Left forelimb (tissue), 1 donor: ENCODE results near the gene SYCP2.
"Not testable (repeated sequence)": the region's sequence is repeated elsewhere in the genome, so short reads cannot be mapped to it uniquely, and the experiment has no call there.

Experiments used
- DNase-seq: peaks from one replicate; pipeline ENCODE4 v3.0.0-alpha.2; 2018; ENCODE audit warnings: low spot score

Gene SYCP2, protein sequence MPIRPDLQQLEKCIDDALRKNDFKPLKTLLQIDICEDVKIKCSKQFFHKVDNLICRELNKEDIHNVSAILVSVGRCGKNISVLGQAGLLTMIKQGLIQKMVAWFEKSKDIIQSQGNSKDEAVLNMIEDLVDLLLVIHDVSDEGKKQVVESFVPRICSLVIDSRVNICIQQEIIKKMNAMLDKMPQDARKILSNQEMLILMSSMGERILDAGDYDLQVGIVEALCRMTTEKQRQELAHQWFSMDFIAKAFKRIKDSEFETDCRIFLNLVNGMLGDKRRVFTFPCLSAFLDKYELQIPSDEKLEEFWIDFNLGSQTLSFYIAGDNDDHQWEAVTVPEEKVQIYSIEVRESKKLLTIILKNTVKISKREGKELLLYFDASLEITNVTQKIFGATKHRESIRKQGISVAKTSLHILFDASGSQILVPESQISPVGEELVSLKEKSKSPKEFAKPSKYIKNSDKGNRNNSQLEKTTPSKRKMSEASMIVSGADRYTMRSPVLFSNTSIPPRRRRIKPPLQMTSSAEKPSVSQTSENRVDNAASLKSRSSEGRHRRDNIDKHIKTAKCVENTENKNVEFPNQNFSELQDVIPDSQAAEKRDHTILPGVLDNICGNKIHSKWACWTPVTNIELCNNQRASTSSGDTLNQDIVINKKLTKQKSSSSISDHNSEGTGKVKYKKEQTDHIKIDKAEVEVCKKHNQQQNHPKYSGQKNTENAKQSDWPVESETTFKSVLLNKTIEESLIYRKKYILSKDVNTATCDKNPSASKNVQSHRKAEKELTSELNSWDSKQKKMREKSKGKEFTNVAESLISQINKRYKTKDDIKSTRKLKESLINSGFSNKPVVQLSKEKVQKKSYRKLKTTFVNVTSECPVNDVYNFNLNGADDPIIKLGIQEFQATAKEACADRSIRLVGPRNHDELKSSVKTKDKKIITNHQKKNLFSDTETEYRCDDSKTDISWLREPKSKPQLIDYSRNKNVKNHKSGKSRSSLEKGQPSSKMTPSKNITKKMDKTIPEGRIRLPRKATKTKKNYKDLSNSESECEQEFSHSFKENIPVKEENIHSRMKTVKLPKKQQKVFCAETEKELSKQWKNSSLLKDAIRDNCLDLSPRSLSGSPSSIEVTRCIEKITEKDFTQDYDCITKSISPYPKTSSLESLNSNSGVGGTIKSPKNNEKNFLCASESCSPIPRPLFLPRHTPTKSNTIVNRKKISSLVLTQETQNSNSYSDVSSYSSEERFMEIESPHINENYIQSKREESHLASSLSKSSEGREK (N-terminal part only)

GRCh38 chr20:59933296-59933848 is at the start of gene SYCP2:
Gene SYCP2, minus strand, starts transcription at chr20:59933637. Its CDS starts 11,224 bp downstream, at chr20:59922413.
- DNase-seq, result no peak

DNA sequence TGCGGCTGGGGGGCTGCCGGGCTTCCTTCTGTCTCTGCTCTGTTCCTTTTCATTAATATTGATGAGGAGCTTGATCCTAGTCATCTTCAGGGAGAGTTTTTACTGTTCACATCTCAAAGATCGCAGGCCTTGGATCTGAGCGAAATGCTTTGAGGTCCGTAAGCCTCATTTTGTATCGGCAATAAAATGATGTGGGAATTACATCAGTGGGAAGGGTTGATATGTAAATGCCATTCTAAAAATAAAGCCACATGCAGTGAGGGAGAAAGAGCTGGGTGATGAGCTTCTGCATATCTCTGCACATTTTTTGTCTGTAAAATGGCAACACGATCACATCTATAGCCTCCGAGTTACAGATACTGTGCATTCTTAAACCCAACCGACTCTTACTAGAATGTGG is 49.6 kb upstream of the SYCP2 start:
- DNase-seq, result no peak

GRCh38 chr20:59977086-59977485 is 43.6 kb upstream of the SYCP2 start:
- DNase-seq, result no peak

GRCh38 chr20:59976156-59976782 is 42.8 kb upstream of the SYCP2 start:
- DNase-seq, result no peak

DNA sequence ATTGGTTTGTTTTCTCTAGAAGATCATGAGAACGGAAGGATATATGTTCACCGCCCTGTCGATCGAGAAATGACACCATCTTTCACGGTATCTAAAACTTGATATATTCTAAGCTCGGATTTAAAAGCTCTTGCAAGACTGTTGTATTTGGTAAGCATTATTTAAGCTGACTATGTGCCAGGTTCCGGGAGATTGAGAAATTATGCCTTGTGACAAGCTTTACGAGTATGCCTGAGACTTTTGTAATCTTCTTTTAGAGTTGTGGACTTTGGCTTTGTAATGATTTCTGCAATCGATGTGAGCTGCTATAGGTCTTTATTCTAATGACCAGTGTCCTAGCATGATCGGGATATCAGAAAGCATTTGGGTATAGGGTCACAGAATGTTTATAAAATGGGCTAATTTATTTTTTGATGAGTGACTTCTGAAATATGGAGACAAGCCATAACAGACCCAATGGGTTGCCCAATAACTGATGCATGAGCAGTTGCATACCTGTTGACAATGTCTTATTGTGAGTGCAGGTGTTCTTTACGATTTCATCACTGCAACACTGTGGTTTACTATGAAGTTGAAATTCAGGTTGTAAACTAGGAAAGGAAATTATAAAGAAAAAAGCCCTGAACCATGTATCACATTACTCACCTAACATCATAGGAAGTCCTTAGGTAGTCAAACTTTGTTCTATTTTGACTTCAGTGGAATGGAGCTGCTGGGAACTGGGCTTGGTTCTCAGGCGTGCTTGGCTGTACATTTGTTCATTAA is 38.8 kb upstream of the SYCP2 start:
- DNase-seq, result no peak

DNA sequence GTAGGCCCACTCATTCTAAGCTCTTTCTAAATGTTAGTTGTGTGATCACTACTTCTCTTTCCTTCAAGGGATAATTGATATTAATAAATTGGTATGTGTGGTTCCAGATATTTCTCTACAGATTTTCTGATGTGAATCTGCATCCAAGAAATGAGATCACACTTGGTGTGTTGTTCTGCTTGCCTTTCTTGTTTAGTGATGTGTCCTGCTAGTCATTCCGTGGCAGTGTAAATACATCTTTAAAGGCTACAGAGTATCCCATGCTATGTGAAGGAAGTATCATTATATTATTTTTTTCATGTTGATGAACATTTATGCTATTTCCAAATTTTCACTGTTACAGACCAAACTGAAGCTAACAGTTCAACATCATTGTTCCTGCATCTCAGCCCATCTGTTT is 38.0 kb upstream of the SYCP2 start:
- DNase-seq, result no peak

GRCh38 chr20:59966428-59966827 is 33.0 kb upstream of the SYCP2 start:
- no peak for DNase-seq

DNA sequence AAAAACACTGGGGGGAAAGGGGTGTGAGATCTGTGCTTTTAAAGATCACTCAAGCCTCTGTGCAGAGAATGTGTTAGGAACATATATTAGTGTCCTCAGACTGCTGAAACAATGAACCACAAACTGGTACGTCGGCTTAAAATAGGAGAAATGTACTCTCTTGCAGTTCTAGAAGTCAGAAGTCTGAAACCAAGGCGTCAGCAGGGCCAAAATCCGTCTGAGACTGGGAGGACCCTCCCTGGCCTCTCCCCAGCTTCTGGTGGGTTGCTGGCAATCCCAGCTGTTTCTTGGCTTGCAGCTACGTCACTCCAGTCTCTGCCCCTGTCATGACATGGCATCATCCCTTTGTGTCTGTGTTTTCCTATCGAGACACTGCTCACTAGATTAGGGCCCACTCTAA is 28.7 kb upstream of the SYCP2 start:
- no peak for DNase-seq

DNA sequence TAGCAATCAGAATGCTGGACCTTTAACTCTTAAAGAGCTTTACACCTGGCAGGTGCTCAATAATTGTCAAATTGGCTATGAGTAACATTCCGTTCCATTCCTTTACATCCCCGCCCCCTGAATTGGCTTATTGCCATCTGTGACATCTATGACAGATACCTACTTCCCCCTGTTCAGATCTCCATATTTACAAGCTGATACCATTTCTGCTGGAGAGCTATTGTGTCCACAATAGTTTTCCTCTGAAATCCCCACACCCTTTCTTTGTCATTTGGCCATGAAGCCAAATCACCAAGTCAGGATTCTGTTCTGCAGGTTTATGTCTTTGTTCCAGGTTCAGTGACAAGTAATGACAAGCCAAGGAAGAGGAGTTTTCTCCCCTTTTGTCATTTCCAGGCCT is 28.0 kb upstream of the SYCP2 start:
- DNase-seq, result no peak

- no peak for DNase-seq
Measured at GRCh38 chr20:59958626-59959025, 25.2 kb upstream of the SYCP2 start.

- DNase-seq, result no peak
Measured at GRCh38 chr20:59958123-59958522, 24.7 kb upstream of the SYCP2 start, which contains the start of gene CDH26. Gene CDH26, plus strand, starts transcription at chr20:59958423. Its CDS starts 304 bp downstream, at chr20:59958727.

DNA sequence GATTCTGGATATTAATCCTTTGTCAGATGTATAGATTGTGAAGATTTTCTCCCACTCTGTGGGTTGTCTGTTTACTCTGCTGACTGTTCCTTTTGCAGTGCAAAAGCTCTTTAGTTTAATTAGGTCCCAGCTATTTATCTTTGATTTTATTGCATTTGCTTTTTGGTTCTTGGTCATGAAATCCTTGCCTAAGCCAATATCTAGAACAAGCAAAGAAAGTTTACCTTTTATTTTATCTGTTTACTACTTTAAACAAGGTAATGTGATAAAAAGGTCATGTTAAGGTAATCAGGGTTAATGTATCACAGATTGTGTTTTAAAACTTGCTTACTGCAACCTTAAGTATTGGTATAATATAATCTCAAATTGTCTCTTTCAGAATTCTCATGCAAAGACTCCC is 24.1 kb upstream of the SYCP2 start:
- not testable (repeated sequence) for DNase-seq

- no peak for DNase-seq
Measured at GRCh38 chr20:59955131-59955796, 21.8 kb upstream of the SYCP2 start.

DNA sequence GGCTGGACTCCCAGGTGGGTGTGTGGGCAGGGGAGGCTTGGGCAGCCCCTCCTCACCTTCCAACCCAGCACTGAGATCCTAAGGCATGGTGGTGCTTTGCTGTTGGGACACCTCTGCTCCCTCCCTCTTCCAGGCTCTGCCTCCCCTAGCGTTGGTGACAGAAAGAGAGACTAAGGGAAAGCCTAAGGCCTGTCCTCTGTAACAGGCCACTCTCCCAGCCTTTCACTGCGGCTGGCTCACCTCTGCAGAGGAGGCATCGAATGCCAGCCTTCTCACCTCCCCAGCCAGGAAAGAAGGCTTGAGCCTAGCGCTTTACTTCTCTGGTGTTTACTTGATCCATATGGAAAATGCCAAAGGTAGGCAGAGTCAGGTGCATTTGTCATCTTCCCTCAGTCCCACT is 21.3 kb upstream of the SYCP2 start:
- DNase-seq, result no peak

DNA sequence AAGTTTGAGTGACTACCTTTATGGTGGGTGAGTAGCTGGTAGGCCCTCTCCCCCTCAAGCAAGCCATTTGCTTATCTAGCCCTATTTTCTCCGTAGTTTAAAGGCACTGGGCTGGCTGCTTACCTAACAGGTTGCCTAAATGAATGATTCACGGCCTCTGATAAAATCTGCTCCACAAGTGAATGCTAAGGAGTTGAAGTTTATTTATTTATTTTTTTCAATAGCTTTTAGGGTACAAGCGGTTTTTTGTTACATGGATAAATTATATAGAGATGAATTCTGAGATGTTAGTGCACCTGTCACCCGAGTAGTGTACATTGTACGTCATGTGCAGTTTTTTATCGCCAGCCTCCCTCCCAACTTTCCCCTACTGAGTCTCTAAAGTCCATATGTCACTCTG is 16.5 kb upstream of the SYCP2 start:
- DNase-seq, result no peak

DNA sequence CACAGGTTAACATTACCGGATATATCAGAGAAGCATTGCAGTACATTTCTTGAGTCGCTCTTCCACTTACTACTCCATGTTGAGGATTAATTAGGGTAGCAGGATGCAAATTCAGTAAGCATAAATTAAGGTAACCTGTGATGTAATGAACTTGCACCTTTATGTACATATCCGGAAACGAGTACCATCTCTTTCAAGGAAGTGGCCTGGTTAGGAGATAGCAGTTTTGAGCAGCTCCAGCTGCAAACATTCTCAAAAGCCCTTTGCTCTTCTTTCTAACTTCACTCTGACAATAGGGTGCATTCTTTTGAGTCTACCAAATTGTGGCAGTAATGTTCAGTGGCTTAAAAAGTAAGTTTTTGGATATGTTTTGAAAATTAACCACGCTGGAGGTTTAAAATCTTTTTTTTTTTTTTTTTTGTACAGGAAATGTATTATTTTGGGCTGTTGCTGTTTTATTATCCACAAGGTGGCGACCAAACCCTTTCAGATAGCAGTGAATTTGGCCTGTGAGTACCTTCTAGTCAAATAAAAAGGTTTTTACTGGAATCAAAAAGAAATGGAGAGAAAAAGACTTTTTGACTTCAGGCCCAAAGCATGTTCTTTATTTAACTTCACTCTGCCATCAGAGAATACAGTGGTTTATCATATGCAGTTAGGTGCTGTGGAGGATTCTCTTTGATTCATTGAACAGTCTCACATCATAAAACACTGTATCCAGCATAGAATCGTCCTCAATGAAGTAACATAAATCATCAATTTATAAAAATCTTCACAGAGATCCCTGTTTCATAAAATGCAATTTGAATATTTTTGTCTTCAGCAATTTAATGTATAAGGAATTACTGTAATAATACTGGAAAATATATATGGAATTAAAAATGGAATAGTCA is 15.6 kb upstream of the SYCP2 start:
- DNase-seq, result no peak

DNA sequence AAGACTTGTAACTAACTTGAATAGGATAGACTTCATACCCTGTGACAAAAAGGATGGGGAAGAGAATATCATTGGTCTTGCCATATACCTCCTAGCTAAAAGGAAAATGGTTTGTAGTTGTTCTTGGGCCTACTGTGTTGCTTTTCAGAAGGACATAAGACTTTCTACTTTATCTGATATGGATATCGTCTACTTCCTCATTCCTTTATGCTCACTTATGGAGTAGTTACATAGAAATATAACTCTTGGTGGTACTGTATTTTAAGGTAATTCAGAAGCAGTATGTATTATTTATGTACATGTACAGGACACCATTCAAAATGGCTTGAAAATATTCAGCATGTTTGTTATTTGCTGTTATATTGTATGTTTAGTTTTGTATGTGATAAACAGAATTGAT is 14.8 kb upstream of the SYCP2 start:
- no peak for DNase-seq

GRCh38 chr20:59947376-59947775 is 13.9 kb upstream of the SYCP2 start:
- DNase-seq, result no peak

GRCh38 chr20:59945731-59946130 is 12.3 kb upstream of the SYCP2 start:
- no peak for DNase-seq
